ENCODE data around the gene CFAP141.

GRCh38 chr1:154158307-154159125, 47.6 kb downstream of the CFAP141 start:
- TF ChIP-seq PRDM15 (CRISPR knock-in tag; IDR thresholded peaks at IDR 0.05) = no peak
- TF ChIP-seq, protein P1, sequence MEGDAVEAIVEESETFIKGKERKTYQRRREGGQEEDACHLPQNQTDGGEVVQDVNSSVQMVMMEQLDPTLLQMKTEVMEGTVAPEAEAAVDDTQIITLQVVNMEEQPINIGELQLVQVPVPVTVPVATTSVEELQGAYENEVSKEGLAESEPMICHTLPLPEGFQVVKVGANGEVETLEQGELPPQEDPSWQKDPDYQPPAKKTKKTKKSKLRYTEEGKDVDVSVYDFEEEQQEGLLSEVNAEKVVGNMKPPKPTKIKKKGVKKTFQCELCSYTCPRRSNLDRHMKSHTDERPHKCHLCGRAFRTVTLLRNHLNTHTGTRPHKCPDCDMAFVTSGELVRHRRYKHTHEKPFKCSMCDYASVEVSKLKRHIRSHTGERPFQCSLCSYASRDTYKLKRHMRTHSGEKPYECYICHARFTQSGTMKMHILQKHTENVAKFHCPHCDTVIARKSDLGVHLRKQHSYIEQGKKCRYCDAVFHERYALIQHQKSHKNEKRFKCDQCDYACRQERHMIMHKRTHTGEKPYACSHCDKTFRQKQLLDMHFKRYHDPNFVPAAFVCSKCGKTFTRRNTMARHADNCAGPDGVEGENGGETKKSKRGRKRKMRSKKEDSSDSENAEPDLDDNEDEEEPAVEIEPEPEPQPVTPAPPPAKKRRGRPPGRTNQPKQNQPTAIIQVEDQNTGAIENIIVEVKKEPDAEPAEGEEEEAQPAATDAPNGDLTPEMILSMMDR (IDR thresholded peaks at IDR 0.05) = no peak
- TF ChIP-seq RELA (CRISPR knock-in tag; IDR thresholded peaks at IDR 0.05; ENCODE audit: borderline replicate concordance) = no peak
- TF ChIP-seq ZNF121 (CRISPR knock-in tag; IDR thresholded peaks at IDR 0.05) = no peak
- no peak for TF ChIP-seq MLX (CRISPR knock-in tag; IDR thresholded peaks at IDR 0.05)
- no peak for TF ChIP-seq STAT6 (CRISPR knock-in tag; conservative IDR thresholded peaks at IDR 0.05; ENCODE audit: low read depth)
- TF ChIP-seq, protein P2, sequence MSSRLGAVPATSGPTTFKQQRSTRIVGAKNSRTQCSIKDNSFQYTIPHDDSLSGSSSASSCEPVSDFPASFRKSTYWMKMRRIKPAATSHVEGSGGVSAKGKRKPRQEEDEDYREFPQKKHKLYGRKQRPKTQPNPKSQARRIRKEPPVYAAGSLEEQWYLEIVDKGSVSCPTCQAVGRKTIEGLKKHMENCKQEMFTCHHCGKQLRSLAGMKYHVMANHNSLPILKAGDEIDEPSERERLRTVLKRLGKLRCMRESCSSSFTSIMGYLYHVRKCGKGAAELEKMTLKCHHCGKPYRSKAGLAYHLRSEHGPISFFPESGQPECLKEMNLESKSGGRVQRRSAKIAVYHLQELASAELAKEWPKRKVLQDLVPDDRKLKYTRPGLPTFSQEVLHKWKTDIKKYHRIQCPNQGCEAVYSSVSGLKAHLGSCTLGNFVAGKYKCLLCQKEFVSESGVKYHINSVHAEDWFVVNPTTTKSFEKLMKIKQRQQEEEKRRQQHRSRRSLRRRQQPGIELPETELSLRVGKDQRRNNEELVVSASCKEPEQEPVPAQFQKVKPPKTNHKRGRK (CRISPR knock-in tag; IDR thresholded peaks at IDR 0.05; ENCODE audit: borderline replicate concordance) = no peak
- no peak for TF ChIP-seq NR2C2 (CRISPR knock-in tag; IDR thresholded peaks at IDR 0.05)
- no peak for TF ChIP-seq NFYB (CRISPR knock-in tag; conservative IDR thresholded peaks at IDR 0.05; ENCODE audit: low read depth)

Measured in WTC11 (cell line).